HFFc6 (cell line): ENCODE results near the gene DDX23. TPM values are rescaled to one million over a fixed set of nuclear protein-coding genes. Genes with fewer than 3 reads are reported as not detected.
"Not testable (repeated sequence)": the region's sequence is repeated elsewhere in the genome, so short reads cannot be mapped to it uniquely, and the experiment has no call there.

ENCODE experiments used
- DNase-seq: peaks from one replicate; pipeline ENCODE4 v3.0.0-alpha.2; 2018
- H3K27ac Mint-ChIP-seq: 2 replicates; pipeline ENCODE4 v1.8.0; 2020; ENCODE audit warnings: mild to moderate bottlenecking, mixed read lengths
- H3K27me3 Mint-ChIP-seq: 2 replicates; pipeline ENCODE4 v1.8.0; 2021; ENCODE audit warnings: mild to moderate bottlenecking, moderate library complexity, mixed read lengths; ENCODE audit not compliant: insufficient read depth
- H3K36me3 Mint-ChIP-seq: 2 replicates; pipeline ENCODE4 v1.8.0; 2021; ENCODE audit warnings: low read depth, mixed read lengths
- H3K4me1 Mint-ChIP-seq: 2 replicates; pipeline ENCODE4 v1.8.0; 2020; ENCODE audit warnings: low read depth, mixed read lengths
- H3K4me3 Mint-ChIP-seq: 2 replicates; pipeline ENCODE4 v1.8.0; 2020; ENCODE audit warnings: mild to moderate bottlenecking, moderate library complexity, mixed read lengths
- H3K9me3 Mint-ChIP-seq: 2 replicates; pipeline ENCODE4 v1.8.0; 2020; ENCODE audit warnings: mild to moderate bottlenecking, mixed read lengths
- CTCF ChIP-seq: fragments of 200-600 bp; sonication (generic); IDR thresholded peaks from 2 replicates; pipeline ENCODE4 v1.5.0; 2021; ENCODE audit warnings: antibody characterized with exemption, mild to moderate bottlenecking
- total RNA-seq, 6 experiments: library from RNA; stranded (reverse); fragmentation: NEBNext Ultra II Directional; extraction: Animal tissue kit (Norgen Biotek cat#: 25700); gene quantifications; 2 replicates in 1 of 6; 3 replicates in 5 of 6; pipeline ENCODE4 v1.2.3, GENCODE V29; 2021

The DDX23 gene
- total RNA-seq, 6 experiments from 2014 or later, result 57.4 to 84.1 (median 69.8) TPM

GRCh38 chr12:48861111-48861510 lies 9.1 kb upstream of the DDX23 start:
- Mint-ChIP-seq H3K9me3 (no peaks in the 10 kb centered on the region), H3K36me3 (no peaks in the 10 kb centered on the region), H3K4me3 (no peak overlapping the region), H3K27ac (no peak overlapping the region), H3K27me3 (peaks cover 36% of the 10 kb centered on the region), H3K4me1 (peaks cover 11% of the 10 kb centered on the region)
- TF ChIP-seq CTCF, result no peak
- DNase-seq, result no peak

GRCh38 chr12:48860236-48860635 lies 8.3 kb upstream of the DDX23 start:
- H3K36me3 Mint-ChIP-seq, H3K27ac Mint-ChIP-seq, DNase-seq, H3K4me1 Mint-ChIP-seq, H3K4me3 Mint-ChIP-seq, H3K9me3 Mint-ChIP-seq: not testable (repeated sequence)
- H3K27me3 Mint-ChIP-seq, result peaks cover 34% of the 10 kb centered on the region

- no peak overlapping the region for H3K27ac Mint-ChIP-seq
- H3K4me3 Mint-ChIP-seq, result no peak overlapping the region
- no peaks in the 10 kb centered on the region for H3K4me1 Mint-ChIP-seq
- H3K27me3 Mint-ChIP-seq, result peaks cover 28% of the 10 kb centered on the region
- H3K36me3 Mint-ChIP-seq, result no peaks in the 10 kb centered on the region
- no peaks in the 10 kb centered on the region for H3K9me3 Mint-ChIP-seq
- TF ChIP-seq CTCF, result no peak
- DNase-seq, result no peak
Measured at GRCh38 chr12:48859607-48860006, 7.6 kb upstream of the DDX23 start.

GRCh38 chr12:48858043-48858442 lies 6.1 kb upstream of the DDX23 start:
- no peak for TF ChIP-seq CTCF
- Mint-ChIP-seq H3K4me1 (peaks cover 3% of the 10 kb centered on the region), H3K27me3 (peaks cover 15% of the 10 kb centered on the region; the same call in 1 of the 2 replicates), H3K9me3 (no peaks in the 10 kb centered on the region), H3K36me3 (no peaks in the 10 kb centered on the region), H3K27ac (no peak overlapping the region), H3K4me3 (no peak overlapping the region)
- DNase-seq, result no peak

- H3K4me1 Mint-ChIP-seq, result peaks cover 9% of the 10 kb centered on the region
- H3K27ac Mint-ChIP-seq, result no peak overlapping the region
- peaks cover 14% of the 10 kb centered on the region; the same call in 1 of the 2 replicates for H3K27me3 Mint-ChIP-seq
- no peaks in the 10 kb centered on the region for H3K9me3 Mint-ChIP-seq
- H3K36me3 Mint-ChIP-seq, result no peaks in the 10 kb centered on the region
- TF ChIP-seq CTCF, result no peak
- no peak for DNase-seq
- H3K4me3 Mint-ChIP-seq, result no peak overlapping the region
Measured at GRCh38 chr12:48857278-48857994, 5.5 kb upstream of the DDX23 start.

- Mint-ChIP-seq H3K9me3 (no peaks in the 10 kb centered on the region), H3K36me3 (peaks cover under 1% of the 10 kb centered on the region; the same call in 1 of the 2 replicates), H3K4me3 (no peak overlapping the region), H3K27ac (no peak overlapping the region), H3K4me1 (peaks cover 12% of the 10 kb centered on the region), H3K27me3 (peaks cover 11% of the 10 kb centered on the region; the same call in 1 of the 2 replicates)
- no peak for DNase-seq
- TF ChIP-seq CTCF, result no peak
Measured at GRCh38 chr12:48856379-48856778, 4.4 kb upstream of the DDX23 start.

- H3K4me1 Mint-ChIP-seq, result peaks cover 25% of the 10 kb centered on the region
Measured at GRCh38 chr12:48854932-48855331, 3.0 kb upstream of the DDX23 start.

More at GRCh38 chr12:48854932-48855331, 3.0 kb upstream of the DDX23 start:
- Mint-ChIP-seq H3K27me3 (peaks cover 13% of the 10 kb centered on the region), H3K36me3 (peaks cover 13% of the 10 kb centered on the region; the same call in 1 of the 2 replicates)
- DNase-seq, H3K4me3 Mint-ChIP-seq, H3K27ac Mint-ChIP-seq, H3K9me3 Mint-ChIP-seq: not testable (repeated sequence)
